Glomerular visceral epithelial cell (primary cell): ENCODE data around the gene NCAM2.
A peak's percentile ranks its signal among the peaks of the same experiment; 100 is the strongest.
"Not testable (repeated sequence)": the region's sequence is repeated elsewhere in the genome, so short reads cannot be mapped to it uniquely, and the experiment has no call there.

ENCODE experiments used
- DNase-seq: peaks from one replicate; pipeline ENCODE4 v3.0.0-alpha.2; 2016; ENCODE audit errors: extremely low spot score

Gene NCAM2

DNA sequence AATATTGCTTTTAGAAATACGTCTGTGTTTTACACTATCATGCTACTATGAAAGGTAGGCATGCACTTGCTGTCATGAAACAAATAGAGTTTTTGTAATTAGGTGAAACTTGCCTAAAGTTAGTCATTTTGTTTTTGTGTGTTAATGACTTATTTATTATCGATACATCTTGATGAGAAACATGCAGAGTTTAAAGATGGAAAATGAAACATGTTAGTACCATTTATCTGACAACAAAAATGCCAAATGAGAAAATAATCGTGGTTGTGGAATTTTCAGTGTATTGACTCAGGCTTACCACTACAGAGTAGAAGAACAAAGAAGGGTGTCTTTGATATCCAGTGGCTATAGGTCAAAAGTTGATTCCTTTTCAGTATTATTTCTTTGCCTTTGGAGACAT is 105.5 kb downstream of the NCAM2 start:
- DNase-seq, result no peak

DNA sequence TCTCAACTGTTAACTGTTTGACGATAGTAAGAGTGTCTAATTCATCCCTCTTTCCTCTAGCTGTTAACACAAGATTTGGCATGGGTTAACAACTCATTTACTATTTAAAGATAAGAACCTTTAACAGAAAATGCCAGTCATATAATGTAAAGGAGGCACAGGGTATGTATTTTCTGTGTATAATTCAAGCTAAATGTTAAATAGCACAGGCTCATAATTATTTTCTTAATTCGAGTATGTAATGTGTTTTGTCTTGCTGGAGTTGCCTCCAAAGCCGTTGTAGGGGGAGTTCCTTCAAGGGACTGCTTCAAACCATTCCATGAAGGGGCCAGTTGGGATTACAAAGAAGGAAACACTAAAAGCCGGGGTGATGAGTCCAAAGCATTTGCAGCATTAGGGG is 111.5 kb downstream of the NCAM2 start:
- no peak for DNase-seq

DNA sequence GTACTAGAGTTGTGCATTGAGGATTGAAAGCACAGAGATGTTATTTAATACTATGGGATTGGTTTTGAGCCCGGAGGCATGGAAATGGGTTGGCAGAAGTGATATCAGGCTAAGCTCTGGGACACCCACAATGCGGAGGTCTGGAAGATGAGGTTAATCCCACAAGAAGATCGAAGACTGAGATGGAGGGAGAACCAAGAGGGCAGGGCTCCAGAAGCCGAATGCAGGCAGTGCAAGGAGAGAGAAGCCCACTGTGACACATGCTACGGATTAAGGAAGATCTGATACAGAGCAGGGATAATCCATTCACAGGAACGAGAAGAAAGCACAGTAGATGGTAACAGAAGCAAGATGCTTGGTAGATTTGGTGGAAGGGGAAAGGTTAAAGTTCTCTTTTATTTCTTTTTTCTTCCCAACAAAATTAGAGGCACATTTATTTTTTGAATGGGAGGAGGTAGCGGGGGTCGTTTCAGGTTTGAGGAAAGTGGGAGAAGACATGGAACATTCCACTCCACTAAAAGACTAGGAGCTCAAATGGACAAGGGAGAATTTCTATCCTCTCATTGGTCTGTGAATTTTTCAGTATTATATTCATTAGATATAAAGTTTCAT is 113.2 kb downstream of the NCAM2 start:
- no peak for DNase-seq

DNA sequence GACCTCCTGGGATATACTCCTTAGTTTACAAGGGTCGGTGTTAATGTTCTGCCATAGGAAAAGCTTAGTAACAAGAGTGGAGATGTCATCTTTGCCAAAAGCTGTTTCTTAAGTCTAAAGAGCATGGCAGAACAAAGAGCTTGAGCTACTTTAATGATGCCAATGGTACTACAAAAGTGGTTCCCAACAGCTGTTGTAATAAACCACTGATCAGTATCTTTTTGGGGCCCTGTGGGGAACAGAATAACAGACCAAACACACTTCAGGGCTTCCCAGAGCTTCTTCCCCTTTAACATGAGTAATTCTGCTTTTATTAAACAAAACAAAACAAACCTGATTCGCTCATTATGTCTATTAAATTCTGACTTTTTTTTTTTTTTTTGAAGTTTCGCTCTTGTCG is 116.3 kb downstream of the NCAM2 start:
- no peak for DNase-seq

DNA sequence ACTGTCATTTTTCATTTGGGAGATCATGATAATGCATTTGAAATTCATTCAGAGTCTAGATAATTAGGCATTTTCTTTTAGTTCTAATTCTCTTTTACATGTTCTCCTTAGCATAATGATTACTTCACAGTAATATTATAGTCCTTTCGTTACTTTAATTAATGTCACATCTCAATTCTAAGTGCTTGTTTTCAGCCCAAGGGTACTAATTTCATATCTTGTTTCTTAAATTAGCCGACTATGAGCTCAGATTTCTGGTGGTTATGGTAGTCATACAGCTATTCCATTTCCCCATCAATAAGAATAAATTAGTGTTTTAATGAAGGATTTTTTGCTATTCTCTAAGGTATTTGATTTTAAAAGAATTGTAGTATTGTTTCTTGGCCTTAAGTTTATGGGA is 120.9 kb downstream of the NCAM2 start:
- DNase-seq, result no peak

DNA sequence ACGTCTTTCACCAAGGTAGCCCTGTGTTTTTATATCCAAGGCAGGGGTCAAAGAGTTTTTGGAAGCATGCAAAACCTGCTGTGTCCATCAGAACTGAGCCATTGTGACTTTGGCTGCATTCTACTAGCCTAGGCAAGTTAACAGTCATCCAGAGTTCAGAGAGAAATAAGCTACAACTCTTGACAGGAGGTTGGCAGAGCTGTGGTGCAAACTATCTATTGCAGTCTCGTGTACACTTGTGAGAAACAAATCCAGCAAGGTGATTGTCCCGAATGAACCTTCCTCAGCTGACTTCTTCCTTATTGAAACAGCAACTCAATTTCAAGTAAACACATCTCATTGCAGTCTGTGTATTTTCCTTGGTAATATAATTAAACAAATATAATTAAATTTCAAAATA is 124.5 kb downstream of the NCAM2 start:
- no peak for DNase-seq

DNA sequence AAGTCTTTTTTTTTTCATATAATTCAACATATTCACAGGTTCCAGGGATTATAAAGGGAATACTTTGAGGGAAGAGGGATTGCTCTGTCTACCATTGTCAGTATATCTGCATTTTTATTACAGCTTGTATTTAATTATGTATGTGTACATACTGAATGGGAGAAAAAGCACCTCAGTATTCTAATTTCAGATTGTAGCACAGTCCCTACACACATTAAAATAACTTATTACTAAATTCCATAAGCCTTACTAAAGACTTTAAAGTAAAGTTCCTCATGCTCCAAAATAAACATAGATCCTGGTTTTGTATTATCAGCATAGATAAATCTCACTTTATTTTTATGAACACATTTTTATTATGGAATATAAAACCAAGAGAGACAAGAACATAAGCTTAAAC is 134.2 kb downstream of the NCAM2 start:
- no peak for DNase-seq

DNA sequence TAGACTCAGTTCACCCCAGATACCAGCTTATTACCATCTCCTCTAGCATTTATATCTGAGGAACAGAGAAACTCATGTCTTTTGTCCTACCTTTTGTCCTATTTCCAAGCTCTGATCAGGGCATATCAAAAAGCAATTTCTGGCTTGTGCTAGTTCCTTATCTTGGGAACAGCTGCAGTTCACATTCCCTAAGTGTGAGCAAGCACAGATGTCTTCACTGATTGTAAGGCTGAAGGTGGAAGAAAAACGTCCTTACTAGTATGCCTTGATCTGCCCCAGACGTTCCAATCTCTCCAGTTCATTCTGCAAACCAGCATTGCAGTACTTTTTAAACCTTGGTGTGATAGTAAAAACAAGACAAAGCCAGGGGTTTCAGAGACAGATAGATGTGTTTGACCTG is 139.8 kb downstream of the NCAM2 start:
- DNase-seq, result peak; percentile 1

DNA sequence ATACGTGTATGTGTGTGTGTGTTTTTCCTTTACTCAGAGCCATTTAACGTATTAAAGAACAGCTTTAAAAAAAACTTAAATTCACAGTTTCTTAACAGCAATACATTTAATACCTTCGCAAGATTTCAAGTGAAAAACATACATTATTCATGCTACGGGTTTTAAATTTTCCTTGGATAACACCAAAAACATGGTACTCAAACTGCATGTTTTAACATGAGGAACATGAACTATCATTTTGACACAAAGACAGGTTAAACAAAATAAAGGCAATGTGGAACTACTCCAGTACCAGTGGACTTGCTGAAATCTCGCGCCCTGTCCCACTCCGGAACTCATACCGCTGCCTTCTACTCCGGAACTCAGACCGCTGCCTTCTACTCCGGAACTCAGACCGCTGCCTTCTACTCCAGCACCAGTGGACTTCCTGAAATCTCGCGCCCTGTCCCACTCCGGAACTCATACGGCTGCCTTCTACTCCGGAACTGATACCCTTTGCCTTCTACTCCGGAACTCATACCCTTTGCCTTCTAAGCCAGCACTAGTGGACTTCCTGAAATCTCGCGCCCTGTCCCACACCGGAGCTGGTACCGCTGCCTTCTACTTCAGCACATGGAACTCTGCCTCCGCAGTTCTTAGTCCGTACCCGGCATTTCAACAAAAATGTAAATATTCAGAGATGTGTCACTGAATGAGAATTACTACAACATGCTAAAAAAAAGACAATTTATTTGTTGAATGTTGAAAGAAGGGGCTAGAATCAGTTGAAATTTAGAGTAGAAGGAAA is 148.6 kb downstream of the NCAM2 start:
- no peak for DNase-seq

DNA sequence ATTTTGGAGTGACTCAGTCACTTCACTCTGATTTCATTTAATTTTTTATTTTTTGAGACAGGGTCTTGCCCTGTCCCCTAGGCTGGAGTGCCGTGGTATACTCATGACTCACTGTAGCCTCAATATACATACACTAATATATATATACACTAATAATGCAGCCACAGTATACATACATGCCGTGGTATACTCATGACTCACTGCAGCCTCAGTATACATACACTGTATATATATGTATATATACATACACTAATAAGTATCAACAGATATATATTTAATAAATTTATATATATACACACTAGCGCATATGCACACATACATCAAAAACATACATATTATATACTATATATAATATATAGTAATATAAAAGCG is 149.2 kb downstream of the NCAM2 start:
- no peak for DNase-seq

DNA sequence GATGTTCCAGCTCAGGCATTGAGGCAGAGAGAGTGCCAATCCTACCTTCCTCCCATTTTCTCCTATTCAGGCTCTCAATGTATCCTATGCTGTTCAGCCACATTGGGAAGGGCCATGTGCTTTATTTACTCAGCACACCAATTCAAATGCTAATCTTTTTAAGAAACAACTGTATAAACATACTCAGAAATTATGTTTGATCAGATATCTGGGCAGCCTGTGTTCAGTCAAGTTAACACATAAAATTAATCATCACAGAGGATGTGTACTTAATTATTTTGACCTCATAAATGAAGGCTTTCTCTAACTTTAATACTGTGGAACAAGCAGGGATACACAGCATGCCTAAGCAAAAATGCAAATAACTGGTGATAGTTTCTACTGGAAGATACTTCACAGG is 149.8 kb downstream of the NCAM2 start:
- no peak for DNase-seq

DNA sequence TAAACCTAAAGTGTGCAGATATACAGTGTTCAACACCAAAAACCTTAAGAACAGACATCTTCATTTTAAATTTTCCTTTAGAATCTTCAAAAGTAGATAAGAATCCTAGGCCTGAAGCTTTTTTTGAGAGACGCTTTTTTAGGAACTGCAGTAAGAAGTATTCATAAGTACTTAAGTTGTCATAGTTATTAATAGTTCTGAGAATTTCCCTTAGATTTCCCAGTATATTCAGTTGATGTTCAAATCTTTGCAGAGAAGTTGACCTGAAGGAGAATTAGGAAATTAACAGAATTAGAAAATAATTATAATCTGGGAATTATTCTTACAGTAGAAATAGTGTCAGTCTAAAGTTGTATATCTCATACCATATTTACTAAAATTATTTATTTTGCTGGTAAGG is 150.3 kb downstream of the NCAM2 start:
- DNase-seq, result no peak

DNA sequence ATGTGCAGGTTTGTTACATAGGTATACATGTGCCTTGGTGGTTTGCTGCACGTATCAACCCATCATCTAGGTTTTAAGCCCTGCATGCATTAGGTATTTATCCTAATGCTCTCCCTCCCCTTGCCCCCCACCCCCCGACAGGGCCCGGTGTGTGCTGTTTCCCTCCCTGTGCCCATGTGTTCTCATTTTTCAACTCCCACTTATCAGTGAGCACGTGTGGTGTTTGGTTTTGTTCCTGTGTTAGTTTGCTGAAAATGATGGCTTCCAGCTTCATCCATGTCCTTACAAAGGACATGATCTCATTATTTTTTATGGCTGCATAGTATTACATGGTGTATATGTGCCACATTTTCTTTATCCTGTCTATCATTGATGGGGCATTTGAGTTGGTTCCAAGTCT is 151.2 kb downstream of the NCAM2 start:
- not testable (repeated sequence) for DNase-seq

DNA sequence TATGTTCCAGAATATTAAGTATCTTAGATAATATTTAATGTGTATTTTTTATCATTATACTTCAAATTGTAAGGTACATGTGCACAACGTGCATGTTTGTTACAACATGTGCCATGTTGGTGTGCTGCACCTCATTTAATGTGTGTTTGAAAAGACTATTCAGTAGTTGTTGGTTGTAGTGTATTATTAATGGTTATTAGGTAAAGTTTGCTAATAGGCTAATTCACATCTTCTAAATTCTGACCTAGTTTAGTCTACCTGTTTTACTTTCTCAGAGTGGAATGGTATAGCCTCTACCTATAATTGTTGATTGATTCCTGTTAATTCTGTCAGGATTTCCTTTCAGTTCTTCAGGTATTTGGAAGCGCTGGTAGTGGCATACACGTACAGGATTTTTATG is 153.0 kb downstream of the NCAM2 start:
- no peak for DNase-seq

DNA sequence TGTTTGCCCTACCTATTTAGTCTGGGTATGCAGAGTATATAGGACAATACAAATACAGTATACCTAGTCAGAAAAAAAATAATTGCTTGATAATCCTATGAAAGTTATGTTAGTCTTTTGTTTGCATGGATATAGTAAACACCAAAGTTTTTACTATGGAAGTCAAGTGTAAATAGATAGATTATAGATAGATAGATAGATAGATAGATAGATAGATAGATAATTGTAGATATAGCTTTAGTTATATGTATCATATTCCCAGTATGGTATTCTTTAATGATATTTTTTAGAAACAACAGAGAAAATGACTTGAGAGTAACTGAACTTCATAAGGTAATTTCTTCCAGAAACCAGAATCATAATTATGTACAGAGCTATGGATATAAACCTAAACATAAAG is 158.2 kb downstream of the NCAM2 start:
- no peak for DNase-seq

DNA sequence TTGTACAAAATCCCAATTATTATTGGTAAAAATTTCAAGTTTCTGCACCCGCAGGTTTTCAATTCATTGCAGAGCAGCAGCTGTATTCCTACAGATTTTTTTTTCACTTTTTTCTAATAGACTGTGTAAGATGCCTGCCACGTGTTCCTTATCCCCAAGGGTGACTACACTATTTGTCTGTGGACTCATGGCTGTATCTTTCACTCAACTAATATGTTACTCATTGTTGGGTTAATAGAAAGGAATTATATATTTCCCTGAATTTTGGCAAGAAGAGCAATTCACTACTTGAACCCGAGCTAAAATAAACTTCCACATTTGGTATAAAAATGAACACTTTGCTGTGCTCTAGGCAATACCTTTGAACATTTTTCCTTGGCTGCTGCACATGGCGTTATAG is 158.7 kb downstream of the NCAM2 start:
- DNase-seq, result no peak

DNA sequence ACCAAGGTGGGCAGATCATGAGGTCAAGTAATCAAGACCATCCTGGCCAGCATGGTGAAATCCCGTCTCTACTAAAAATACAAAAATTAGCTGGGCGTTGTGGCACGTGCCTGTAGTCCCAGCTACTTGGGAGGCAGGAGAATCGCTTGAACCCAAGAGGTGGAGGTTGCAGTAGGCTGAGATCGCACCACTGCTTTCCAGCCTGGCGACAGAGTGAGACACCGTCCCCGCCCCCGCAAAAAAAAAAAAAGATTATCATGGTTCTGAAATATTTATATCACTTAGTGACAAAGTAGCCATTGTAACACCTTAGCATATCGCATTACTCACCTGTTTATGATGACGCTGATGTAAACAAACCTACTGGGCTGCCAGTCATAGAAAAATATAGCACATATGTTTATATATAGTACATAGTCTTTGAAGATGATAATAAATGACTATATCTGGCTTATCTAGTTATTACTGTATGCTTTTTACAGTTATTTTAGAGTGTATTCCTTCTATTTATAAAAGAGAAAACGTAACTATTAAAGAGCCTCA is 160.2 kb downstream of the NCAM2 start:
- DNase-seq, result no peak

DNA sequence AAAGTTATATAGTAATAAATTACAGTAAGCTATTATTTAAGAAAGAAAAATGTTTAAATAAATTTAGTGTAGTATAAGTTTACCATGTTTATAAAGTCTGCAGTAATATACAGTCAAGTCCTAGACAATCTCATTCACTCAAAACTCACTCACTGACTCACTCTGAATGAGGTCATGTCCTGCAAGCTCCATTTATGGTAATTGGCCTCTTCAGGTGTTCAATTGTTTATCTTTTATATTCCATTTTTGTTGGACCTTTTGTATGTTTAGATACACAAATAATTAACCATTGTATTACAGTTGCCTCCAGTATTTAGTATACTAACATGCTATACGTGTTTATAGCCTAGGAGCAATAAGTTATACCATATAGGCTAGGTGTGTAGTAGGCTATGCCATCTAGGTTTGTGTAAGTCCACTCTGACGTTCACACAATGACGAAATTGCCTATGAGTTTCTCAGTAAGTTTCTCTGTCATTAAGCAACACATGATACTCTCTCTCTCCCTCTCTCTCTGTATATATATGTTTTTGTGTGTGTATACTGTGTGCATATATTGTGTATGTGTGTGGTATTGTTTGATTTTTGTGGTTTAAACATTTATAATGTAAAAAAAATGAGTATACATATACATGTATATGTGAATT is 161.2 kb downstream of the NCAM2 start:
- no peak for DNase-seq

DNA sequence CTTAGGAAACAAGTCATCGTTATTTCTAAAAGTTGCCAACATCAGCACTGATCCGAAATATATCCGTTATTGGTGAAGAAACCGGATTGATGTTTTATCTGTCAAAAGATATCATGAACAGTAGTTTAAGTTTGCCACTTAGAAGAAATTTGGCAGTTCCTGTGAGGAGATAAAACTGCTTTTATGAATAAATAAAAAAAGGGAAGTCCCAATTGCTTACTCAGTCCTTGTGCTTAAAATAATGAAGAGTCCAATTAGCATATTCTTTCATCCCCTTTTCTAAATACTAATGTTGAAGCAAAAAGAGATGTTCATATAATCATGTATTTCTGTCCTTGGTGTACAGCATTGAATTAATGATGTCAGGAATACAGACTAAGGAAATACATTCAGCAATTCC is 164.6 kb downstream of the NCAM2 start:
- DNase-seq, result no peak

DNA sequence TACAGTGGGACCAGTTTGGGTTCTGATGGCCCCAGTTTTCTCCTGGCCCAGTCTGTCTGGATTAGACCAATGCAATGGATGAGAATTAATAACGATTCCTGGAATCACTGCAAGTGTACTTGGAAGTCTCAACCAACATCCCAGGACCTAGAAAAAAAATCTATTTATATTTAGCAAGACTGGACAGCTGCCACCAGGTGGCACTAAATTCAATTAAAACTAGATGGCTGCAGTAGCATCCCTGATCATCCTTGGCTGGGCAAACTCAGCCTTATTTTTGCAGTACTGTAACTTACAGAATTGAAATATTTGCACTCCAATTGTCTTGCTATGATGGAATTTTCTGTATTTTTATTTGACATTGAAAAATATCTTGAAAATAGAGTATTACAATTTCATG is 165.7 kb downstream of the NCAM2 start:
- peak; percentile 60 for DNase-seq

DNA sequence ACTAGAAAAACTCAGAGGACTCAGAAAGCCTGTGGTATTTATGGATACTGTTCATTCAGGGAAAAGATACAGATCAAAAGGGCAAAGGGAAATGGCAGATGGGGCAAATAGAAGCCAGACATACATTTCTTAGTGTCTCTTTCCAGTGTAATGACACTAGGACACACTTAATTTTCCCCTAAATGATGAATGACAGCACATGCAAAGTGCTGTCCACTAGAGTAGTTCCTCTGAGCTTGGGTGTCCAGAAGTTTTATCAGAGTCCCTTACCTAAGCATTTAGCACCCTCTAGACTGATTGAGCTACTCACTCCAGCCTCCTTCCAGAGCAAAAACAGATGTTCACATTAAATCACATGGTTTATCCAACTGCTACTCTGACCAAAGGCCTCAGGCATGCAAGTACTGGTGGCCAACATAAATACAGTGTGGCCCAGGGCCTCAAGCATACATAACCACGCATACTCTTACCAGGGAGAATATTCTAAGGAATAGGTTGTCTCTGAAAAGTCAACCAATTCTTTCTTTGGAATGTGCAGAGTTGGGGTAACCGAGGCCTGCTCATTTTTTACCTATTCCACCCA is 166.9 kb downstream of the NCAM2 start:
- peak; percentile 45 for DNase-seq

DNA sequence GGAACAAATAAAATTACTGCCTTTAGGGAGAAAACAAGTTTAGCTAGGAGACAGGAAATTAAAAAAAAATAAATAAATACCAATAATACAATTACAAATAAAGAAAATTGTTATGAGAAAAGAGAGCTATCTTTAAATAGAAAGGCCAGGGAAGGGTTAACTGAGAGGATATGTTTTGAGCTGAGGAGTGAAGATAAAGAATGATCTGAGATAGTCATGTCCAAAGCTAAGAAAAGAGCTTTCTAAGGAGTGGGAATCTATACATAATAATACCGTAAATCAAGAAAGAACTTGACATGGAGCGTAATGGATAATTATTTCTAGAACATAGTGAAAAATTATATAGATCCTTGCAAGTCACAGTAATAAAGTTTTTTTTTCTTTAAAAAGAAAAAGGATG is 176.5 kb downstream of the NCAM2 start:
- no peak for DNase-seq
